ENCODE data around the gene TRPM2.
A peak's percentile ranks its signal among the peaks of the same experiment; 100 is the strongest.
"Not testable (repeated sequence)": the region's sequence is repeated elsewhere in the genome, so short reads cannot be mapped to it uniquely, and the experiment has no call there.

Gene TRPM2

GRCh38 chr21:44354775-44355771 lies 1.7 kb downstream of the TRPM2 start:
- DNase-seq, result peak; percentile 85

GRCh38 chr21:44356160-44356559 lies 2.7 kb downstream of the TRPM2 start:
- no peak for DNase-seq

- DNase-seq, result peak; percentile 68
Measured at GRCh38 chr21:44356636-44357035, 3.2 kb downstream of the TRPM2 start.

GRCh38 chr21:44357064-44357837 lies 3.8 kb downstream of the TRPM2 start:
- DNase-seq, result no peak

GRCh38 chr21:44359396-44359795 lies 6.0 kb downstream of the TRPM2 start:
- DNase-seq, result peak; percentile 46

- peak; percentile 83 for DNase-seq
Measured at GRCh38 chr21:44360159-44360558, 6.7 kb downstream of the TRPM2 start.

GRCh38 chr21:44361903-44362302 lies 8.5 kb downstream of the TRPM2 start:
- not testable (repeated sequence) for DNase-seq

- no peak for DNase-seq
Measured at GRCh38 chr21:44363278-44363677, 9.9 kb downstream of the TRPM2 start.

GRCh38 chr21:44364151-44365053 lies 11.0 kb downstream of the TRPM2 start:
- no peak for DNase-seq

GRCh38 chr21:44365251-44365966 lies 12.0 kb downstream of the TRPM2 start:
- no peak for DNase-seq

GRCh38 chr21:44365967-44366585 lies 12.7 kb downstream of the TRPM2 start:
- DNase-seq, result no peak

- no peak for DNase-seq
Measured at GRCh38 chr21:44366586-44367211, 13.3 kb downstream of the TRPM2 start.

GRCh38 chr21:44368711-44369446 lies 15.5 kb downstream of the TRPM2 start:
- no peak for DNase-seq

- no peak for DNase-seq
Measured at GRCh38 chr21:44370027-44370735, 16.8 kb downstream of the TRPM2 start.

GRCh38 chr21:44370786-44371410 lies 17.5 kb downstream of the TRPM2 start:
- no peak for DNase-seq

GRCh38 chr21:44371596-44371995 lies 18.2 kb downstream of the TRPM2 start:
- no peak for DNase-seq

- DNase-seq, result no peak
Measured at GRCh38 chr21:44372616-44373015, 19.2 kb downstream of the TRPM2 start.

- no peak for DNase-seq
Measured at GRCh38 chr21:44374601-44375280, 21.3 kb downstream of the TRPM2 start.

GRCh38 chr21:44375281-44375651 lies 21.8 kb downstream of the TRPM2 start:
- peak; percentile 98 for DNase-seq

Measured in MV-4-11 (cell line).